NCI-H524 (cell line): Measurements from ENCODE around the gene WNK4.

Source experiments
- DNase-seq, 2 experiments: peaks; one replicate each; lab custom pipeline; 2025; lab: John Stamatoyannopoulos, UW

Gene WNK4

DNA sequence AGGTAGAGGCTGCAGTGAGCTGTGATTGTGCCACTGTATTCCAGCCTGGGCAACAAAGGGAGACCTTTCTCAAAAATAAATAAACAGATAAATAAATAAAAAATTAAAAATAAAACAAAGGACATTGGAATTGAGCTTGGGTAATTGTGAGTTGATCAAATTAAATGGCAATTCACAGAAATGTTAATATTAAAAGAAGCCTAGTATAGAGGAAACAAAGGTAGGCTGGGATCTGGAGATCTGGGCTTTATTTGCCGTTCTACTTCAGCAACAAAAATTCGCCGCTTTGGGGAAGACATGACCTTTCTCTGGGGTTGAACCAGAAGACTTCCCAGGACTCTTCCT lies 7.5 kb upstream of the WNK4 start:
- DNase-seq = no peak

DNA sequence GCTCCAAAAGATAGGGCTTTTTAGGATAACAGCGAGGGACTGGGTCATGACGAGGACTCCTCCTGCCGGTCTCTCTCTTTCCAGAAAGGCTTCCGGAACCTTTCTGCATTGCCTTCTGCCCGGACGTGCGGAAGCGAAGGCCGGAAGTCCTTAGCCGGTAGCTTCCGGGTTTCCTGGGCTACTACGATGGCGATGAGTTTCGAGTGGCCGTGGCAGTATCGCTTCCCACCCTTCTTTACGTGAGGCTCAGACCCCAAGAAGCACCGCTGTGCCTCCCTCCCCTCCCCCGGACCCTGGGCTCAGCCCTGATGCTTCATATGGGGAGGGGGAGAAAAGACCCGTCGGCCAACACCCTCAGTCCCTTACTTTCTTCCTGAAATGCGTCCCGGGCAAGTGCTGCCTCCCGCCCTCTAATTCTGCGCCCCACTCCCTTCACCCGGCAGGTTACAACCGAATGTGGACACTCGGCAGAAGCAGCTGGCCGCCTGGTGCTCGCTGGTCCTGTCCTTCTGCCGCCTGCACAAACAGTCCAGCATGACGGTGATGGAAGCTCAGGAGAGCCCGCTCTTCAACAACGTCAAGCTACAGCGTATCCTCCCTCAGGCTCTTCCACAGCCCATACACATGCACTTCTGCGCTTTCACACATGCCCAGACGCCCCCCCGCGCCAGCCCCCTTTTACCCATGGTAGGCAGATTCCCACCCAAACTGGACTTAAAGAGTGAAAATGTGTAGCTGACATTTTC lies 6.9 kb upstream of the WNK4 start, which contains the start of gene VPS25:
Gene VPS25, plus strand, starts transcription at position 160 of the 746 bp plus-strand sequence. Its CDS starts 27 bp downstream, at position 187.
- DNase-seq = peak; percentile 73 to 86

- DNase-seq = no peak
Observed at GRCh38 chr17:42774066-42774745, 6.2 kb upstream of the WNK4 start.

DNA sequence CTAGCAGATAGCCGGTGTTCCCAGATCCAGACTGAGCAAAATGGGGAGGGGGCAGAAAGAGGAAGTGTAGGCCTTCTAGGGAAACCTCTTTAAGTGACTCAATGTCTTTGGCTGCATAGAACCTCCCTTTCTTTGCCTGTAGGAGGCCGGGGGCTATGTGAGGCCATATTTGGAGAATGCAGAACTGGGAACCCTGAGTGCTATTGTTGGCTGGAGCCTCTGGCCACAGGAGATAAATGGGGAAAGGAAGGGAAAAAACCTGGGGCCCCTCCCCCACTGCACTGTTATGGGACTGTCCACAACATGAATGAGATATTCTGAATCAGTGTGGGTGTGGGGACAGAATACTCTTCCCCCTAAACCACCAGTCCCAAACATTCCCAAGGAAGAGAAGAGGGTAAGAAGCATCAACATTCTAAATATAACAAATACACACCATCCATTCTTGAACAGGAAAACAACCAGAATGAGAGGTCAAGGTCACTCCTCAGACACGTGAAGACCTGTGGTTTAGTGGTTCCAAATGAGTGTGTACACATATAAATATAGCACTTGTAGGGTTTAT lies 4.8 kb upstream of the WNK4 start:
- no peak for DNase-seq

DNA sequence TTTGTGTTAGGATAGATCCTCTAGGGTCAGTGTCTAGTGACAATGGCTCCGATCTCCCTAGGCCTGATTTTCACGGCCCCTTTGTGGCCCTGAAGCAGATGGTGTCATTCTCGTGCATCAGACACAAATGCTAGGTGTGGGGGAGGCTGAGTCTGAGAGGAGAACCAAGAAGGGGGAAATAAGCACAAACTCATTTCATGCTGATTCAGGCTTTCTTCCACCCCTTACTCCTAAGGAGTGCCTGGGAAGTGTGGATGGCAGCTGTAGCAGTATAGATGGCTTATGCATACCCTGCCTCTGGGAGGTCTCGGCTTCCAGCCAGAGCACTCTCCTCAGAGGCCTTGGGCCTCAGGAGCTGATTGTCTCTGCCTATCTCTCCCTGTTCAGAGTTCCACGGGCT lies 1.8 kb upstream of the WNK4 start:
- DNase-seq = no peak

- DNase-seq = peak in 1 of 2 experiments; percentile 69
Observed at GRCh38 chr17:42779304-42779935, 990 bp upstream of the WNK4 start.

GRCh38 chr17:42780851-42781638 lies 635 bp downstream of the WNK4 start:
- DNase-seq = no peak

- no peak for DNase-seq
Observed at GRCh38 chr17:42781639-42782165, 1.3 kb downstream of the WNK4 start.

GRCh38 chr17:42782166-42783061 lies 2.0 kb downstream of the WNK4 start:
- DNase-seq = no peak

GRCh38 chr17:42783062-42783790 lies 2.8 kb downstream of the WNK4 start:
- DNase-seq = no peak

DNA sequence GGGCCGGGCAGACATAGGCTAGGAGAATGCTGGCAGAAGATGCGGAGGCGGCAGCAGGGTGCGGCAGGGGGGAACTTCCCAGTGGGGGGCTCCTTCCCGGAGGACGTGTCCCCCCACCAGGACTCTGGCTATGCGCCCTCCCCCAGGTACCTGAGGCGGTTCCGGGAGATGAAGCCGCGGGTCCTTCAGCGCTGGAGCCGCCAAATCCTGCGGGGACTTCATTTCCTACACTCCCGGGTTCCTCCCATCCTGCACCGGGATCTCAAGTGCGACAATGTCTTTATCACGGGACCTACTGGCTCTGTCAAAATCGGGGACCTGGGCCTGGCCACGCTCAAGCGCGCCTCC lies 3.4 kb downstream of the WNK4 start:
- no peak for DNase-seq

GRCh38 chr17:42784409-42784808 lies 4.0 kb downstream of the WNK4 start:
- no peak for DNase-seq

- no peak for DNase-seq
Observed at GRCh38 chr17:42784811-42785592, 4.6 kb downstream of the WNK4 start.

DNA sequence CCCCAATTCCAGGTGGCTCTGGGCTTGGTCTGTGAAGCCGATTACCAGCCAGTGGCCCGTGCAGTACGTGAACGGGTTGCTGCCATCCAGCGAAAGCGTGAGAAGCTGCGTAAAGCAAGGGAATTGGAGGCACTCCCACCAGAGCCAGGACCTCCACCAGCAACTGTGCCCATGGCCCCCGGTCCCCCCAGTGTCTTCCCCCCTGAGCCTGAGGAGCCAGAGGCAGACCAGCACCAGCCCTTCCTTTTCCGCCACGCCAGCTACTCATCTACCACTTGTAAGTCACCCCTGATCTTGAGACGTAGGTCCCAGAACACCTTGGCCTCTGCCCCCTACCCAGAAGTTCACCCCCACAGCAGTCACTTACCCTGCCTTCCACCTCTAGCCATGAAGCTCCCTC lies 6.9 kb downstream of the WNK4 start:
- no peak for DNase-seq

- no peak for DNase-seq
Observed at GRCh38 chr17:42791948-42792347, 11.5 kb downstream of the WNK4 start.

DNA sequence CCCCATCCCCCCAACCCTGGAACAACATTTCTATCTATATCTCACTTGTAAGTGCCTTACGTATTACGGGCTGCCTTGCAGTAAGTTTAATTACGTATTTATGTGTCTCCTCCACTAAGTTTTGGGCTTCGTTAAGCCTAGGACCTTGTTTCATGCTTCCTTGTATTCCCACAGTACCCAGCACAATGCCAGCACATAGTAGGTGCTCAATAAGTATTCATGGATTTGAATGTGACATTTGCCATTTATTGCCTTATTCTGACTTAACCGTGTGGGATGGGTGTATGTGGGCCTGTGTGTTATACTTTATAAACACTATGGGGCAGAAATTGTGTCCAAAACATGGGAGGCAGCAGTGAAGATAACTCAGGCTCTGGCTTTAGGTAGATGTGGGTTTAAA lies 12.1 kb downstream of the WNK4 start:
- no peak for DNase-seq

GRCh38 chr17:42795061-42795460 lies 14.7 kb downstream of the WNK4 start:
- no peak for DNase-seq

DNA sequence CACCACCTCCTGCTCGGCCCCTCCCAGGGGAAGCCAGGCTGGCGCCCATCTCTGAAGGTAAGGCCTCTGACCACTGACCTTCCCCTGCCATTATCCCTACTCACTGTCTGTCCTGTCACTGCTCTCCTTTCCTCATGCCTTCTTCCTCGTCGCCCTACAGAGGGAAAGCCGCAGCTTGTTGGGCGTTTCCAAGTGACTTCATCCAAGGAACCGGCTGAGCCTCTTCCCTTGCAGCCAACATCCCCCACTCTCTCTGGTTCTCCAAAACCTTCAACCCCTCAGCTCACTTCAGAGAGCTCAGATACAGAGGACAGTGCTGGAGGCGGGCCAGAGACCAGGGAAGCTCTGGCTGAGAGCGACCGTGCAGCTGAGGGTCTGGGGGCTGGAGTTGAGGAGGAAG lies 15.1 kb downstream of the WNK4 start:
- no peak for DNase-seq

GRCh38 chr17:42796066-42796758 lies 15.8 kb downstream of the WNK4 start:
- DNase-seq = no peak
